ENCODE data around the gene ANKS6.

ANKS6 gene

GRCh38 chr9:98709968-98710965 is 86.1 kb downstream of the ANKS6 start:
- no peak for DNase-seq (ENCODE audit: insufficient read length, low spot score)
- FAIRE-seq: no peak
- TF ChIP-seq CTCF (IDR thresholded peaks at IDR 0.05; ENCODE audit: insufficient read depth, missing control alignments): no peak

GRCh38 chr9:98708933-98709911 is 87.1 kb downstream of the ANKS6 start, which contains the start of gene GABBR2:
GABBR2 (minus strand) TSS chr9:98708935; CDS start chr9:98708737, 198 bp downstream.
- FAIRE-seq (no peak), DNase-seq (ENCODE audit: insufficient read length, low spot score) (no peak)
- peak; percentile 6 for TF ChIP-seq CTCF (IDR thresholded peaks at IDR 0.05; ENCODE audit: insufficient read depth, missing control alignments)

- no peak for FAIRE-seq
- TF ChIP-seq CTCF (IDR thresholded peaks at IDR 0.05; ENCODE audit: insufficient read depth, missing control alignments): no peak
- no peak for DNase-seq (ENCODE audit: insufficient read length, low spot score)
Observed at GRCh38 chr9:98708103-98708932, 88.0 kb downstream of the ANKS6 start.

GRCh38 chr9:98707166-98708102 is 88.9 kb downstream of the ANKS6 start:
- FAIRE-seq (no peak), DNase-seq (ENCODE audit: insufficient read length, low spot score) (peak; percentile 50)
- TF ChIP-seq CTCF (IDR thresholded peaks at IDR 0.05; ENCODE audit: insufficient read depth, missing control alignments): peak; percentile 68

- DNase-seq (ENCODE audit: insufficient read length, low spot score): no peak
- no peak for TF ChIP-seq CTCF (IDR thresholded peaks at IDR 0.05; ENCODE audit: insufficient read depth, missing control alignments)
- no peak for FAIRE-seq
Observed at GRCh38 chr9:98706651-98707165, 89.6 kb downstream of the ANKS6 start.

Data from D721Med (cell line).